IPS-18a (cell line): ENCODE data around the gene MGA.

Experiments
- H3K27ac ChIP-seq: one replicate; pipeline ENCODE4 v1.5.1; 2013; ENCODE audit warnings: low read length
- H3K27me3 ChIP-seq: one replicate; pipeline ENCODE4 v1.6.1; 2013; ENCODE audit warnings: mild to moderate bottlenecking, low read length; ENCODE audit not compliant: control insufficient read depth, insufficient read depth
- H3K36me3 ChIP-seq: one replicate; pipeline ENCODE4 v1.6.1; 2013; ENCODE audit warnings: low read depth, low read length; ENCODE audit not compliant: control insufficient read depth
- H3K4me1 ChIP-seq: one replicate; pipeline ENCODE4 v1.6.1; 2013; ENCODE audit warnings: low read depth, low read length; ENCODE audit not compliant: control insufficient read depth
- H3K4me3 ChIP-seq: one replicate; pipeline ENCODE4 v1.5.1; 2013; ENCODE audit warnings: low read length
- H3K9ac ChIP-seq: one replicate; pipeline ENCODE4 v1.6.1; 2013; ENCODE audit warnings: mild to moderate bottlenecking, low read length, moderate library complexity
- H3K9me3 ChIP-seq: one replicate; pipeline ENCODE4 v1.6.1; 2013; ENCODE audit warnings: low read depth, low read length; ENCODE audit not compliant: control insufficient read depth

The MGA gene

GRCh38 chr15:41634072-41634626 lies 26.1 kb upstream of the MGA start:
- Histone ChIP-seq H3K9ac (no peak overlapping the region), H3K36me3 (no peaks in the 10 kb centered on the region), H3K9me3 (no peaks in the 10 kb centered on the region), H3K27me3 (no peaks in the 10 kb centered on the region), H3K4me1 (peaks cover 24% of the 10 kb centered on the region), H3K27ac (no peak overlapping the region), H3K4me3 (no peak overlapping the region)

DNA sequence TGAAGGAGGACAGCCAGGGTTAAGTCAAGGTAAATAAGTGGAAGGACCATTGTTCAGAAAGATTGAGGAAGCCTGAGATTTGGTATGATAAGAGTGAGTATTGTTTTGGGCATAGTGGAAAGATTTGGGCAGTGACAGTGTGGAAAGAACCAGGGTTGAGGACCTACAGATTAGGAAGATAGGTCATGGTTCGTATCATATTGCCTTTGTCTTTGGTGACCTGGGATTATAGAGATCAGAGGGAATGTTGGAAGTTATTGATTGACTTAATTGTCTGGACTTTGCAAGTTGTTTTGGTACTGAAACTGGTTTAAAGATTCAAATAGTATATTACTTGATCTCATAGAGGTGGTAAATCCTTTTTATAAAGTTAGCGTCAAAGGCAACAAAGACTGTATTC lies 23.1 kb upstream of the MGA start:
- H3K4me3 ChIP-seq = no peak overlapping the region
- H3K27ac ChIP-seq = no peak overlapping the region
- no peaks in the 10 kb centered on the region for H3K27me3 ChIP-seq
- H3K9me3 ChIP-seq = no peaks in the 10 kb centered on the region
- H3K4me1 ChIP-seq = peaks cover 6% of the 10 kb centered on the region
- no peaks in the 10 kb centered on the region for H3K36me3 ChIP-seq
- H3K9ac ChIP-seq = no peak overlapping the region

- H3K36me3 ChIP-seq = no peaks in the 10 kb centered on the region
- no peaks in the 10 kb centered on the region for H3K9me3 ChIP-seq
- H3K27ac ChIP-seq = no peak overlapping the region
- no peak overlapping the region for H3K9ac ChIP-seq
- H3K27me3 ChIP-seq = no peaks in the 10 kb centered on the region
- no peak overlapping the region for H3K4me3 ChIP-seq
- H3K4me1 ChIP-seq = no peaks in the 10 kb centered on the region
Measured at GRCh38 chr15:41640985-41641384, 19.2 kb upstream of the MGA start.

GRCh38 chr15:41647262-41647661 lies 12.9 kb upstream of the MGA start:
- Histone ChIP-seq H3K4me3 (no peak overlapping the region), H3K27me3 (no peaks in the 10 kb centered on the region), H3K36me3 (no peaks in the 10 kb centered on the region), H3K27ac (no peak overlapping the region), H3K9ac (no peak overlapping the region), H3K4me1 (peaks cover under 1% of the 10 kb centered on the region), H3K9me3 (no peaks in the 10 kb centered on the region)

DNA sequence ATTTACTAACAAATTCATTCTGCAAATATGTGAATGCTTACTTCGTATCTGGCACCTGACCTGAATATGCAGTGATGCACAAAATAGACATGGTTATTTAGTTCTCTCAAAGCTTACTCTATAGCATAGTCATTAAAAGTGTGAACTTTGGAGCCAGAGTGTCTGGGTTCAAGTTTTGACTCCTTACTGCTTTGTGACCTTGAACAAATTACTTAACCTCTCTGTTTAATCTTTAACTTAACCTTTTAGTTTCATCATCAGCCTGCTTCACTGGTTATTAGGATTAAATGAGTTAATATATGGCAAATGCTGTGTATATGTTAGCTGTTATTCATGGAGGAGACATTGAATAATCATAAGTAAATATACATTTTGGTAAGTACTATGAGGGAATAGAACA lies 12.1 kb upstream of the MGA start:
- Histone ChIP-seq H3K9ac (no peak overlapping the region), H3K4me3 (no peak overlapping the region), H3K4me1 (peaks cover 6% of the 10 kb centered on the region)

GRCh38 chr15:41648770-41649169 lies 11.4 kb upstream of the MGA start:
- Histone ChIP-seq H3K9ac (no peak overlapping the region), H3K36me3 (no peaks in the 10 kb centered on the region), H3K27me3 (no peaks in the 10 kb centered on the region), H3K4me1 (peaks cover 6% of the 10 kb centered on the region), H3K27ac (no peak overlapping the region), H3K9me3 (no peaks in the 10 kb centered on the region), H3K4me3 (no peak overlapping the region)

More for the DNA sequence above, 12.1 kb upstream of the MGA start:
- no peak overlapping the region for H3K27ac ChIP-seq
- no peaks in the 10 kb centered on the region for H3K27me3 ChIP-seq
- H3K9me3 ChIP-seq = no peaks in the 10 kb centered on the region
- no peaks in the 10 kb centered on the region for H3K36me3 ChIP-seq

- no peak overlapping the region for H3K27ac ChIP-seq
- no peaks in the 10 kb centered on the region for H3K27me3 ChIP-seq
- H3K9ac ChIP-seq = no peak overlapping the region
- H3K4me3 ChIP-seq = no peak overlapping the region
- no peaks in the 10 kb centered on the region for H3K36me3 ChIP-seq
- peaks cover 6% of the 10 kb centered on the region for H3K4me1 ChIP-seq
- no peaks in the 10 kb centered on the region for H3K9me3 ChIP-seq
Measured at GRCh38 chr15:41650806-41651205, 9.4 kb upstream of the MGA start.

- H3K9ac ChIP-seq = no peak overlapping the region
- H3K4me1 ChIP-seq = peaks cover 6% of the 10 kb centered on the region
- no peaks in the 10 kb centered on the region for H3K36me3 ChIP-seq
- no peaks in the 10 kb centered on the region for H3K27me3 ChIP-seq
- no peak overlapping the region for H3K4me3 ChIP-seq
- H3K27ac ChIP-seq = no peak overlapping the region
- no peaks in the 10 kb centered on the region for H3K9me3 ChIP-seq
Measured at GRCh38 chr15:41651373-41651772, 8.8 kb upstream of the MGA start.

DNA sequence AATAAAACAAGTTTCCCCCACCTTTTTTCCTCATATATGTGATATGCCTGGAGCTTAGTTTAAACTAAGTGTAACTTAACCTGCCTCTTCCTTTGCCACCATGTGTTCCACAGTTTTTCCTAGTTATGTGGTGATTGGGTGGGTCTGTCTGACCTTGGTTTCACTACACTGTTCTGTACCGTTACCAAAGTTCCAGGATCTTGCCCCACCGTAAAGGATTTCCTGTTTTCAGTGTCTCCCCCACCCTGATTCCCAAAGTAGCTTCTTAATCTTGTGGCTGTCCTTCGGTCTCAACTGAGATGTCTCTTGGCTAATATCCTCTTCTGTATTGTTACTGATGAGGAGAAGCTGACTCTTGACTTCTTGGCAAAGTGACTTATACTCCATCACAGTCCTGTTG lies 6.4 kb upstream of the MGA start:
- Histone ChIP-seq H3K9me3 (no peaks in the 10 kb centered on the region), H3K27me3 (peaks cover 23% of the 10 kb centered on the region), H3K4me3 (no peak overlapping the region), H3K4me1 (peaks cover 6% of the 10 kb centered on the region), H3K9ac (no peak overlapping the region), H3K27ac (no peak overlapping the region), H3K36me3 (no peaks in the 10 kb centered on the region)

DNA sequence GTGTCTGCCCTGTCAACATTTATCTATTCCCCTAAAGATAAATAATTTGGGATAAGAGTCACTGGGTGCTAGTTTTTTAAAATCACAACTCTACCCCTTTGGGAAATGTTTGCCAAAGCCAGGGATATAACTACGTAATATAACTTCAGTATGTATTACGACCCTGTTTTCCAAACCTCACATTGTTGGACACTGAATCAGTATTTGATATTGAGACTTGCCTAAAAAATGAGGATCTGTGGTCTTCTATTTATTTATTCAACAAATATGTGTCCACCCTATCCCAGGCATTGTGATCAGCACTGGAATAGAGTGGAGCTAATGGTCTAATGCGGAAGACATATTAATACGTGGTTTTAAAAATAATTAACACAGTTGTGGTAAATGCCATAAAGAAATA lies 4.5 kb upstream of the MGA start:
- Histone ChIP-seq H3K36me3 (no peaks in the 10 kb centered on the region), H3K9ac (no peak overlapping the region), H3K27me3 (peaks cover 38% of the 10 kb centered on the region), H3K4me1 (peaks cover 6% of the 10 kb centered on the region), H3K9me3 (no peaks in the 10 kb centered on the region), H3K4me3 (no peak overlapping the region), H3K27ac (no peak overlapping the region)

DNA sequence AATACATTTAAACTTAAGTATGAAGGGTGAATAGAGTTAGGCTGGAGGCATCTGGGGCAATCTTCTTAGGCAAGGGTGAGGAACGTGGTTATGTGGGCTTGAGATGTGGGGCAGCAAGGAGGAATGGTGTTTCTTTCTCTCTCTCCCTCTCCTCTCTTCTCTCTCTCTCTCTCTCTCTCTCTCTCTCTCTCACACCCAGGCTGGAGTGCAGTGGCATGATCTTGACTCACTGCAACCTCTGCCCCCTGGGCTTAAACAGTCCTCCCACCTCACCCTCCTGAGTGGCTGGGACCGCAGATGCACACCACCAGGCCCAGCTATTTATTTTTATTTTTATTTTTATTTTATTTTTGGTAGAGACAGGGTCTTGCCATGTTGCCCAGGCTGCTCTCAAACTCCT lies 4.0 kb upstream of the MGA start:
- Histone ChIP-seq H3K4me1 (peaks cover 6% of the 10 kb centered on the region), H3K27me3 (peaks cover 43% of the 10 kb centered on the region), H3K9me3 (no peaks in the 10 kb centered on the region), H3K27ac (no peak overlapping the region), H3K9ac (no peak overlapping the region), H3K4me3 (no peak overlapping the region), H3K36me3 (no peaks in the 10 kb centered on the region)

GRCh38 chr15:41658689-41659088 lies 1.5 kb upstream of the MGA start:
- Histone ChIP-seq H3K27me3 (peaks cover 56% of the 10 kb centered on the region), H3K9ac (no peak overlapping the region), H3K9me3 (no peaks in the 10 kb centered on the region), H3K36me3 (no peaks in the 10 kb centered on the region), H3K4me3 (no peak overlapping the region), H3K4me1 (peaks cover 9% of the 10 kb centered on the region), H3K27ac (no peak overlapping the region)
